Measurements from ENCODE around the gene XPO5. TPM values are rescaled to one million over a fixed set of nuclear protein-coding genes. Genes with fewer than 3 reads are reported as not detected.

Gene XPO5
- polyA plus RNA-seq (2013): 28.8 TPM

DNA sequence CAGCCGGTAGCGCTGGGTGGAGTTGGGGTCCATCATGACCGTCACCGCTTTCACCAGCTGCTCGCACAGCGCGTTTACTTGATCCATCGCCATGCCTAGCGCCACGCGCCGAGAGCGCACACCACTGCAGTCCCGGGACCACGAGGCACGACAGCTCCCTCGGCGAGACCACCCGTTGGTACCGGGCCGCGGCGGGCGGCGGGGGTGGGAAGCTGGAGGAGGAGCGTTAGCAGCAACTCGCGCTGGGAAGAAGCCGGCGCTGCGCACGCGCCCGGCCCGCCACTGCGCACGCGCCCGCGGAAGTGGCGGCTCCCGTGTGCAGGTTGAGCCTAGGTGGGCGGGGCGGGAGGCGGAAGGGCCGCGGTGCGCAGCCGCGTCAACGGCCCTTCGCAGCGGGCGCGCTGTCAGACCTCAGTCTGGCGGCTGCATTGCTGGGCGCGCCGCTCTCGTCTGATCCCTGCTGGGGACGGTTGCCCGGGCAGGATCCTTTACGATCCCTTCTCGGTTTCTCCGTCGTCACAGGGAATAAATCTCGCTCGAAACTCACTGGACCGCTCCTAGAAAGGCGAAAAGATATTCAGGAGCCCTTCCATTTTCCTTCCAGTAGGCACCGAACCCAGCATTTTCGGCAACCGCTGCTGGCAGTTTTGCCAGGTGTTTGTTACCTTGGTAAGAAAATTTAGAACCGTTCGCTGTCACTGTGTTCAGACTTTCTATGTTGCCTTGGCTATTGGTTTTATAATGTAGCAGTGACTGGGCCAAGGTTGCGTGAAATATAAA is at the start of gene XPO5, which contains the start of gene POLH:
XPO5 (minus strand) TSS at position 267 of the 780 bp plus-strand sequence; CDS start at position 93, 174 bp downstream.
POLH (plus strand) TSS at position 414 of the 780 bp plus-strand sequence. CDS start 6,135 bp downstream, outside the sequence.
- Histone ChIP-seq H3K4me1 (ENCODE audit: control extremely low read depth in 1 of 4, control insufficient read depth in 4 of 4, insufficient read depth in 4 of 4, low read length in 3 of 4) (peaks cover 9 to 23% (median 21%) of the 10 kb centered on the region in 4 experiments), H3K27ac (ENCODE audit: insufficient read depth in 1 of 2, low read depth in 1 of 2, low read length in 2 of 2, poor library complexity in 1 of 2, severe bottlenecking in 2 of 2) (peak within 1 kb of the TSS; percentile 77 to 93), H3K4me3 (ENCODE audit: control insufficient read depth in 1 of 7, extremely low read depth in 1 of 7, insufficient read depth in 4 of 7, low read depth in 2 of 7, low read length in 6 of 7) (peak within 1 kb of the TSS; percentile 89 to 99 (median 96)), H3K36me3 (ENCODE audit: control insufficient read depth in 4 of 4, insufficient read depth in 4 of 4, low read length in 3 of 4) (peaks cover 10 to 25% (median 17%) of the 10 kb centered on the region in 4 experiments), H3K27me3 (replicated peaks in 2 of 5; ENCODE audit: control insufficient read depth in 4 of 5, insufficient read depth in 5 of 5, low read length in 4 of 5) (no peaks in the 10 kb centered on the region), H3K9me3 (ENCODE audit: control extremely low read depth in 1 of 5, control insufficient read depth in 4 of 5, insufficient read depth in 2 of 5, low read depth in 1 of 5, low read length in 4 of 5) (no peaks in the 10 kb centered on the region)
- DNase-seq: peak; percentile 91 to 93 (median 93)
- CTCF ChIA-PET: interaction anchor here (0.6 kb wide), 1 partner anchor 118 kb away, joined by 3 read pairs; no protein-coding TSS in a partner anchor
- under 1% methylated on average over 70 of the region's 76 CpGs for WGBS (ENCODE audit: insufficient coverage)
- POLR2A ChIA-PET: interaction anchor here (0.7 kb wide), 1 partner anchor 9 kb away, joined by 3 read pairs; no protein-coding TSS in a partner anchor

DNA sequence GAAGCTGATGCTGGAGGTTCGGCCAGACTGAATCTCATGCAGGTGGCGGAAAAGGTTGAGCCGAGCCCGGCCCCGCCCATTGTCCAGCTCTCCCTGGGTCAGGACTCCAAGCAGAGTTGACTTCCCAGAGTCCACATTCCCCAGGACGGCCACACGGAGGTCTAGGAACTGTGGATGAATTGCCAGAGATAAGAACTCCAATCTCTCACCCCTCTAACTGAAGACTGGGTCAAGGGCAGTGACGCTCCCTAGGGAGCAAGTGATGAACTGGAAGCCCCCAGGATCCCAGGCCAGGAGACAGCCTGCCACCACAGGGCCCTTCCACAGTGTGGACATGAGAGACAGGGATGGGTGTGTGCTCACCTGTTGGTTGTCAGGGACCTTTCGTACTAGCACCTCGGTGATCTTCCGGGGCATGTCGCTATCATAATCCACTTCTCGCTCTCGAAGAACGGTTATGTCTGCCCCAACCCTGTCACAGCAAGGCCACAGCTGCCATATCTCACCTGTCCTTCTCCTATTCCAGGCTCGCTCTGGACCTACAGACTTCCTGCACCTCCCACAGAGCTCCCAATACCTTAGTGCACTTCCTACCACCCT is 49.7 kb upstream of the XPO5 start:
- WGBS (ENCODE audit: insufficient coverage): 98% methylated on average over 14 of the region's 16 CpGs
- H3K4me1 ChIP-seq (ENCODE audit: control extremely low read depth in 1 of 4, control insufficient read depth in 4 of 4, insufficient read depth in 4 of 4, low read length in 3 of 4): peaks cover 4 to 29% (median 22%) of the 10 kb centered on the region in 4 experiments

DNA sequence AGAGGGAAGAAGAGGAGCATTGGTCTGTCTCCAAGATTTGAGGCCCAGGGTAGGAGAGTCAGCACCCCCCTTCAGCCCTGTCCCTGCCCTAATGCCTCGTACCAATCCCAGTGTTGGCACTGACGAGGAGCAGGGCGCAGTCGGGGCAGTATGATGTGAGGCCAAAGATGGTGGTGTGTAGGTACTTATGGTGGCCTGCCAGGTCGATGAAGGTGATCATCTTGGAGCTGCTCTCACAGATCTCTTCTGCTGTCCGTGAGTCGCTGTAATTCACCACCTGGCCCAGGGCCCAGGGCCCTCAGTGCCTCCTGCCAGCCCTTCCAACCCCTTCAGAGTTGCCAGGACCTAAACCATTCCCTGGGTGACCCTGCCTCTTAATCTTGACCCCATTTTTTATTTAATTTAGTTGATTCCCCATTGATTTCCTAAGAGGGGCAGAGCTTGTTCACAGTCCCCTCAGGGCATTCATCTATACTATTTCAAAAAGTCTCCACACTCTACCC is 49.0 kb upstream of the XPO5 start:
- WGBS (ENCODE audit: insufficient coverage): 97% methylated on average over 3 of the region's 7 CpGs
- no peak for DNase-seq
- H3K27me3 ChIP-seq (replicated peaks in 2 of 5; ENCODE audit: control insufficient read depth in 4 of 5, insufficient read depth in 5 of 5, low read length in 4 of 5): no peaks in the 10 kb centered on the region
- ChIA-PET POLR2A (no interaction called here), CTCF (no interaction called here)
- H3K27ac ChIP-seq (ENCODE audit: insufficient read depth in 1 of 2, low read depth in 1 of 2, low read length in 2 of 2, poor library complexity in 1 of 2, severe bottlenecking in 2 of 2): no peak overlapping the region
- H3K4me3 ChIP-seq (ENCODE audit: control insufficient read depth in 1 of 7, extremely low read depth in 1 of 7, insufficient read depth in 4 of 7, low read depth in 2 of 7, low read length in 6 of 7): no peak overlapping the region
- H3K9me3 ChIP-seq (ENCODE audit: control extremely low read depth in 1 of 5, control insufficient read depth in 4 of 5, insufficient read depth in 2 of 5, low read depth in 1 of 5, low read length in 4 of 5): no peaks in the 10 kb centered on the region
- H3K36me3 ChIP-seq (ENCODE audit: control insufficient read depth in 4 of 4, insufficient read depth in 4 of 4, low read length in 3 of 4): peaks cover 9 to 71% (median 55%) of the 10 kb centered on the region in 4 experiments
- H3K4me1 ChIP-seq (ENCODE audit: control extremely low read depth in 1 of 4, control insufficient read depth in 4 of 4, insufficient read depth in 4 of 4, low read length in 3 of 4): peaks cover 4 to 27% (median 18%) of the 10 kb centered on the region in 4 experiments

More for the DNA sequence above, 49.7 kb upstream of the XPO5 start:
- Histone ChIP-seq H3K27me3 (replicated peaks in 2 of 5; ENCODE audit: control insufficient read depth in 4 of 5, insufficient read depth in 5 of 5, low read length in 4 of 5) (no peaks in the 10 kb centered on the region), H3K9me3 (ENCODE audit: control extremely low read depth in 1 of 5, control insufficient read depth in 4 of 5, insufficient read depth in 2 of 5, low read depth in 1 of 5, low read length in 4 of 5) (no peaks in the 10 kb centered on the region), H3K4me3 (ENCODE audit: control insufficient read depth in 1 of 7, extremely low read depth in 1 of 7, insufficient read depth in 4 of 7, low read depth in 2 of 7, low read length in 6 of 7) (no peak overlapping the region), H3K36me3 (ENCODE audit: control insufficient read depth in 4 of 4, insufficient read depth in 4 of 4, low read length in 3 of 4) (peaks cover 9 to 69% (median 54%) of the 10 kb centered on the region in 4 experiments), H3K27ac (ENCODE audit: insufficient read depth in 1 of 2, low read depth in 1 of 2, low read length in 2 of 2, poor library complexity in 1 of 2, severe bottlenecking in 2 of 2) (peak overlapping the region in 1 of 2 experiments; percentile 92)
- CTCF ChIA-PET: interaction anchor here (1.1 kb wide), 1 partner anchor 11 kb away, joined by 4 read pairs; no protein-coding TSS in a partner anchor
- DNase-seq: no peak
- POLR2A ChIA-PET: interaction anchor here (1.0 kb wide), 1 partner anchor 10 kb away, joined by 3 read pairs; the partner anchor contains the start of gene MAD2L1BP

DNA sequence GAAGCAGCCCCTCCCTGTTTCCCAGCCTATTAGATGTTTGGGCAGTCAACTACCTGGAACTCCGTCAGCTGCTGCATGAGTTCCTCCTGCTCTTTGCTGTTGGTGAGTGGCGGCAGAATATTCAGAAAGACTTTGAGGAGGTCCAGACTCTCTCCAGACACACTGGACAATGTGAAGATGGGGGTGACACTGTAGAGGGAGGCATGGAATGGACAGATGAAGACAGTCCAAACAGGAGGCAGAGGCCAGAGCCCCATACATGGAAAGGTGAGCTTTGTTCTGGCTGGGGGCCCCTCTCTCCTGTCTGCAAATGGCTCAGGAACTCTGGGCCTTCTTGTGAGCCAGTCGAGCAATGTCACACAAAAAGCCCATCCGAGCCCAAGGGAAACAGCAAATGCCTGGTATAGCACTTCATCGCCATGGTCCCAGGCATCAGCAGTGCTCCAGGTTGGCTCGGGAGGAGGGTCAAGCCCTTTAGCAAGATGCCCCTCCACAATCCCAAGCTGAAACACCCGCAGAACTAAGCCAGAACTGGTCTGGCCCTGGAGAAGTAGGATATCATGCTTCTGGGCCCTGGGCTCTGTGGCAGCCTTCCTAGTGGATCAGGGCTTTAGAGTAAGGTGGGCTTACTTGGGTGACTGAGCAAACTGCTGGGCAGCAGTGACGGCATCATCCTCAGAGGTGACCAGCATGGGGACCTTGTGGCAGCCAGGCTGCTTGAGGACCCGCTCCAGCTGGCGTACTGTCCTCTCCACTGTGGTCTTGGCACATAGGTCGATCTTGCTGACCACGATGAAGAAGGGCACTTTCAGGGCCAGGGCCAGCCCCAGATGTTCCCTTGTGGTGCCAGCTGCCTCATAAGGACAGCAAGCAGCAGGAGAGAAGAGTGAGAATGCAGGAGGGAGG is 48.3 kb upstream of the XPO5 start:
- H3K36me3 ChIP-seq (ENCODE audit: control insufficient read depth in 4 of 4, insufficient read depth in 4 of 4, low read length in 3 of 4): peaks cover 9 to 74% (median 56%) of the 10 kb centered on the region in 4 experiments
- H3K4me3 ChIP-seq (ENCODE audit: control insufficient read depth in 1 of 7, extremely low read depth in 1 of 7, insufficient read depth in 4 of 7, low read depth in 2 of 7, low read length in 6 of 7): no peak overlapping the region
- H3K4me1 ChIP-seq (ENCODE audit: control extremely low read depth in 1 of 4, control insufficient read depth in 4 of 4, insufficient read depth in 4 of 4, low read length in 3 of 4): peaks cover 9 to 27% (median 16%) of the 10 kb centered on the region in 4 experiments
- POLR2A ChIA-PET: no interaction called here
- H3K9me3 ChIP-seq (ENCODE audit: control extremely low read depth in 1 of 5, control insufficient read depth in 4 of 5, insufficient read depth in 2 of 5, low read depth in 1 of 5, low read length in 4 of 5): no peaks in the 10 kb centered on the region
- 99% methylated on average over 12 of the region's 12 CpGs for WGBS (ENCODE audit: insufficient coverage)
- CTCF ChIA-PET: interaction anchor here (0.9 kb wide), 1 partner anchor 16 kb away, joined by 3 read pairs; no protein-coding TSS in a partner anchor
- no peak overlapping the region for H3K27ac ChIP-seq (ENCODE audit: insufficient read depth in 1 of 2, low read depth in 1 of 2, low read length in 2 of 2, poor library complexity in 1 of 2, severe bottlenecking in 2 of 2)
- DNase-seq: no peak
- H3K27me3 ChIP-seq (replicated peaks in 2 of 5; ENCODE audit: control insufficient read depth in 4 of 5, insufficient read depth in 5 of 5, low read length in 4 of 5): no peaks in the 10 kb centered on the region

DNA sequence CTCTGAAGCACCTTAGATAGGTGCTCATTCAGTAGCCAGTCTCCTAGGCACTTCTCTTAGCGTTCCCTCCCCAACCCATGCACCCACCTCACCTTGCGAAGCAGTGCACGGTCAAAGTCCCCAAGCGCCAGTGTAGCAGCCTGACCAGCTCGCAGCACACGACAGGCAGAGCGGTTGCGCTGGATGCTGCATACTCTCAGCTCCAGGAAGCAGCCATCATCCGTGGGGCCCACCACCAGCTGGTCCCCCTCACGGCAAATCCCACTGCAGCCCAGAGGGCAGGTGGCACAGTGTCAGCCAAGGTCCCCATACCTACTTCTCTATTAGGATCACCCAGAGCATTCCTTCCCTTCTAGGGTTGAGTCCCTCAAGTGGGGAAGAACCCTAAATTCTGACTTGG is 46.7 kb upstream of the XPO5 start:
- H3K9me3 ChIP-seq (ENCODE audit: control extremely low read depth in 1 of 5, control insufficient read depth in 4 of 5, insufficient read depth in 2 of 5, low read depth in 1 of 5, low read length in 4 of 5): no peaks in the 10 kb centered on the region
- H3K4me1 ChIP-seq (ENCODE audit: control extremely low read depth in 1 of 4, control insufficient read depth in 4 of 4, insufficient read depth in 4 of 4, low read length in 3 of 4): peaks cover 6 to 16% (median 11%) of the 10 kb centered on the region in 4 experiments
- no peak overlapping the region for H3K27ac ChIP-seq (ENCODE audit: insufficient read depth in 1 of 2, low read depth in 1 of 2, low read length in 2 of 2, poor library complexity in 1 of 2, severe bottlenecking in 2 of 2)
- 95% methylated on average over 10 of the region's 10 CpGs for WGBS (ENCODE audit: insufficient coverage)
- no peak for DNase-seq
- ChIA-PET POLR2A (interaction anchor here (0.7 kb wide), 1 partner anchor 9 kb away, joined by 5 read pairs; no protein-coding TSS in a partner anchor), CTCF (interaction anchor here (0.8 to 1.0 kb wide), 2 partner anchors 14 to 48 kb away, joined by 3 to 4 read pairs; no protein-coding TSS in a partner anchor)
- H3K4me3 ChIP-seq (ENCODE audit: control insufficient read depth in 1 of 7, extremely low read depth in 1 of 7, insufficient read depth in 4 of 7, low read depth in 2 of 7, low read length in 6 of 7): no peak overlapping the region
- H3K36me3 ChIP-seq (ENCODE audit: control insufficient read depth in 4 of 4, insufficient read depth in 4 of 4, low read length in 3 of 4): peaks cover 9 to 76% (median 56%) of the 10 kb centered on the region in 4 experiments
- no peaks in the 10 kb centered on the region for H3K27me3 ChIP-seq (replicated peaks in 2 of 5; ENCODE audit: control insufficient read depth in 4 of 5, insufficient read depth in 5 of 5, low read length in 4 of 5)

DNA sequence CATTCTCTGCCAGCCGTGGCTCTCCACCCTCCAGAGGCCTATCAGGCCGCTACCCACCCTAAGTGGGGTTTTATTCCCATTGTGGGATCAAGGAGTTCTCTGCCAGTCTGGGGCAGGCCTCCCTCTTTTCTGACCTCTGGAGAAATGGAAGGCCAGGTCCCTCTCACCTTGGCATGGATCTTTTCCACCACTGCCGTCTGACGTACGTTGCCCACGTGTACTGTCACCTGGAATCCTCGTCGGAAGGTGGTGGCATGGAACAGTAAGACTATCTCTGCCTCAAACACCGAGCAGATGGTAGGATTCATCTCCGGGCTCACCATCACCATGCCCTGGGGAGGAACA is 46.0 kb upstream of the XPO5 start:
- peaks cover 9 to 70% (median 56%) of the 10 kb centered on the region in 4 experiments for H3K36me3 ChIP-seq (ENCODE audit: control insufficient read depth in 4 of 4, insufficient read depth in 4 of 4, low read length in 3 of 4)
- DNase-seq: no peak
- no peak overlapping the region for H3K4me3 ChIP-seq (ENCODE audit: control insufficient read depth in 1 of 7, extremely low read depth in 1 of 7, insufficient read depth in 4 of 7, low read depth in 2 of 7, low read length in 6 of 7)
- H3K27ac ChIP-seq (ENCODE audit: insufficient read depth in 1 of 2, low read depth in 1 of 2, low read length in 2 of 2, poor library complexity in 1 of 2, severe bottlenecking in 2 of 2): no peak overlapping the region
- peaks cover 0 to 9% (median 6%) of the 10 kb centered on the region in 4 experiments for H3K4me1 ChIP-seq (ENCODE audit: control extremely low read depth in 1 of 4, control insufficient read depth in 4 of 4, insufficient read depth in 4 of 4, low read length in 3 of 4)
- CTCF ChIA-PET: interaction anchor here (1.0 kb wide), 1 partner anchor 49 kb away, joined by 4 read pairs; no protein-coding TSS in a partner anchor
- 97% methylated on average over 9 of the region's 10 CpGs for WGBS (ENCODE audit: insufficient coverage)
- H3K27me3 ChIP-seq (replicated peaks in 2 of 5; ENCODE audit: control insufficient read depth in 4 of 5, insufficient read depth in 5 of 5, low read length in 4 of 5): no peaks in the 10 kb centered on the region
- no peaks in the 10 kb centered on the region for H3K9me3 ChIP-seq (ENCODE audit: control extremely low read depth in 1 of 5, control insufficient read depth in 4 of 5, insufficient read depth in 2 of 5, low read depth in 1 of 5, low read length in 4 of 5)
- POLR2A ChIA-PET: interaction anchor here (0.7 kb wide), 1 partner anchor 9 kb away, joined by 5 read pairs; no protein-coding TSS in a partner anchor

Data from common myeloid progenitor, CD34-positive (primary cell).